Measurements from ENCODE around the gene CDKL5.

DNA sequence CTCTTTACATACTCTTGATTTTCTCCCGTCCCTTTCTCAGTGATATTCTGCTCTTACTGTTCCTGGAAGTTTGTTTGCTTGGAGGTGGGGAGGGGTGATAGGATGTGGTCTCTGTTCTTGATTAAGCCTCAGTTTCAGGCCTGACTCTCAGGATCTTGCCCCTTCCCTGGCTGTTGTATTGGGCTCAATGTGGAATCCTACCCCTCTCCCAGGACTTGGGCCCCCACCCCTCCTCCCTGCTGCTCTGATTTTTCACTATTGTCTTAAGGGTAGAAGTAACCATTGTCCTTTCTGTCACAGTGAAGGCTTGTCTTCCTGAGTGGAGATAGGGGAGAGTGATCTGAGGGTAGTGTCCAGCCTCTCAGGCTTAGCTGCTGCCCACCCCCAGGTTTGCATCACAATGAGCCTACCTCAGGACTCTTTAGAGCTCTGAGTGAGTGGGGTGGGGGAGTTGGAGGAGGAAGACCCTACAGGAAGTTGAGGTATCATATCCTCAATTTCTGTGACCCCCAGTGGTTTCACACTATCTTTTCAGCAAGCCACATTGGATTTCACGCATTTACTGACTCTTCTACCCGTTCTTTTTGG, 16.5 kb downstream of the CDKL5 start:
- TF ChIP-seq CTCF (IDR thresholded peaks at IDR 0.05; ENCODE audit: insufficient read depth, low read length) (no peak), GABPA (IDR thresholded peaks at IDR 0.05; ENCODE audit: low read depth) (no peak), POLR2AphosphoS5 (IDR thresholded peaks at IDR 0.05; ENCODE audit: low read depth) (no peak)
- TF ChIP-seq, protein P1, sequence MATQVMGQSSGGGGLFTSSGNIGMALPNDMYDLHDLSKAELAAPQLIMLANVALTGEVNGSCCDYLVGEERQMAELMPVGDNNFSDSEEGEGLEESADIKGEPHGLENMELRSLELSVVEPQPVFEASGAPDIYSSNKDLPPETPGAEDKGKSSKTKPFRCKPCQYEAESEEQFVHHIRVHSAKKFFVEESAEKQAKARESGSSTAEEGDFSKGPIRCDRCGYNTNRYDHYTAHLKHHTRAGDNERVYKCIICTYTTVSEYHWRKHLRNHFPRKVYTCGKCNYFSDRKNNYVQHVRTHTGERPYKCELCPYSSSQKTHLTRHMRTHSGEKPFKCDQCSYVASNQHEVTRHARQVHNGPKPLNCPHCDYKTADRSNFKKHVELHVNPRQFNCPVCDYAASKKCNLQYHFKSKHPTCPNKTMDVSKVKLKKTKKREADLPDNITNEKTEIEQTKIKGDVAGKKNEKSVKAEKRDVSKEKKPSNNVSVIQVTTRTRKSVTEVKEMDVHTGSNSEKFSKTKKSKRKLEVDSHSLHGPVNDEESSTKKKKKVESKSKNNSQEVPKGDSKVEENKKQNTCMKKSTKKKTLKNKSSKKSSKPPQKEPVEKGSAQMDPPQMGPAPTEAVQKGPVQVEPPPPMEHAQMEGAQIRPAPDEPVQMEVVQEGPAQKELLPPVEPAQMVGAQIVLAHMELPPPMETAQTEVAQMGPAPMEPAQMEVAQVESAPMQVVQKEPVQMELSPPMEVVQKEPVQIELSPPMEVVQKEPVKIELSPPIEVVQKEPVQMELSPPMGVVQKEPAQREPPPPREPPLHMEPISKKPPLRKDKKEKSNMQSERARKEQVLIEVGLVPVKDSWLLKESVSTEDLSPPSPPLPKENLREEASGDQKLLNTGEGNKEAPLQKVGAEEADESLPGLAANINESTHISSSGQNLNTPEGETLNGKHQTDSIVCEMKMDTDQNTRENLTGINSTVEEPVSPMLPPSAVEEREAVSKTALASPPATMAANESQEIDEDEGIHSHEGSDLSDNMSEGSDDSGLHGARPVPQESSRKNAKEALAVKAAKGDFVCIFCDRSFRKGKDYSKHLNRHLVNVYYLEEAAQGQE (IDR thresholded peaks at IDR 0.05; ENCODE audit: insufficient replicate concordance, low read depth) = no peak
